ENCODE measurements around the gene OR1L6. TPM values are rescaled to one million over a fixed set of nuclear protein-coding genes. Genes with fewer than 3 reads are reported as not detected.

The OR1L6 gene
- total and polyA plus RNA-seq, 2 of the 13 experiments (the other 11 are each of a cell fraction or from before 2014, with no cell fraction given), result not detected

DNA sequence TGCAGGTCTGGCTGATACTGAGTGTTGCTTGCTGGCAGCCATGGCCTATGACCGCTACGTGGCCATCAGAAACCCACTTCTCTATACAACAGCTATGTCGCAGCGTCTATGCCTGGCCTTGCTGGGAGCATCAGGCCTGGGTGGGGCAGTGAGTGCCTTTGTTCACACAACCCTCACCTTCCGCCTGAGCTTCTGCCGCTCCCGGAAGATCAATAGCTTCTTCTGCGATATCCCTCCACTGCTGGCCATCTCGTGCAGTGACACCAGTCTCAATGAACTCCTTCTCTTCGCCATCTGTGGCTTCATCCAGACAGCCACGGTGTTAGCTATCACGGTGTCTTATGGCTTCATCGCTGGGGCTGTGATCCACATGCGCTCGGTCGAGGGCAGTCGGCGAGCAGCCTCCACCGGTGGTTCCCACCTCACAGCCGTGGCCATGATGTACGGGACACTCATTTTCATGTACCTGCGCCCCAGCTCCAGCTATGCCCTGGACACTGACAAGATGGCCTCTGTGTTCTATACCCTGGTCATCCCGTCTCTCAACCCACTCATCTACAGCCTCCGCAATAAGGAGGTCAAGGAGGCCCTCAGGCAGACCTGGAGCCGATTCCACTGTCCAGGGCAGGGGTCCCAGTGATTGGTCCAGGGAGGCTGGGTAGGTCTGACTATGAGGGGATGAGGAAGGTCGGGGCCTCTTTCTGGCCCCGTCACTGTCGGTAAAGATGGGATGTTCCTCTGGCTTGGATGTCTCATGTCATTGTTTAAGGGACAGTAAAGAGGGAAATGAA lies 47.3 kb downstream of the OR1L6 start:
- Histone ChIP-seq H2AFZ (ENCODE audit: low read length) (no peak overlapping the region), H4K20me1 (ENCODE audit: insufficient read depth, low read length) (no peaks in the 10 kb centered on the region), H3K27ac (ENCODE audit: extremely low read length, insufficient read depth, low read length) (no peak overlapping the region), H3K36me3 (replicated peaks in 1 of 2; ENCODE audit: control insufficient read depth in 1 of 2, insufficient read depth in 2 of 2, low read length in 2 of 2) (no peaks in the 10 kb centered on the region), H3K9ac (ENCODE audit: insufficient read depth, low read depth, low read length) (no peak overlapping the region), H3K27me3 (ENCODE audit: control insufficient read depth in 1 of 2, insufficient read depth in 2 of 2, low read length in 2 of 2) (no peaks in the 10 kb centered on the region), H3K9me3 (ENCODE audit: low read length) (no peaks in the 10 kb centered on the region), H3K4me3 (replicated peaks in 1 of 3; ENCODE audit: insufficient read depth in 1 of 3, low read depth in 2 of 3, low read length in 3 of 3) (no peak overlapping the region), H3K4me1 (ENCODE audit: insufficient read depth, low read length) (no peaks in the 10 kb centered on the region; the same call in 1 of the 2 replicates), H3K79me2 (ENCODE audit: insufficient read depth, low read length) (no peaks in the 10 kb centered on the region), H3K4me2 (ENCODE audit: low read depth, low read length) (no peak overlapping the region)
- POLR2A ChIA-PET, result no interaction called here
- DNase-seq (ENCODE audit: low spot score), result no peak
- CTCF ChIA-PET (ENCODE audit: low intra/inter-chr PET ratio, low total read pairs), result no interaction called here
- WGBS (ENCODE audit: low lambda C conversion rate), result 57% methylated on average over 28 of the region's 28 CpGs
- intact Hi-C loops (cut with micrococcal nuclease; ENCODE audit: unreplicated experiment) (no loop called here), in situ Hi-C loops (cut with HindIII; ENCODE audit: extremely low pct_ligation_motif_present, low pct_unique_long_range_greater_than_20kb) (no loop called here)
- no TSS peak for BruUV-seq (replicated peaks)
- no peak for FAIRE-seq
- ATAC-seq, result no peak
- TF ChIP-seq PBX3 (CRISPR knock-in tag; IDR thresholded peaks at IDR 0.05; ENCODE audit: borderline replicate concordance) (no peak), ETS1 (CRISPR knock-in tag; IDR thresholded peaks at IDR 0.05) (no peak), ZNF83 (CRISPR knock-in tag; IDR thresholded peaks at IDR 0.05; ENCODE audit: borderline replicate concordance) (no peak), GABPB1 (CRISPR knock-in tag; IDR thresholded peaks at IDR 0.05) (no peak), ZNF367 (CRISPR knock-in tag; IDR thresholded peaks at IDR 0.05; ENCODE audit: borderline replicate concordance) (no peak), ZFP36 (IDR thresholded peaks at IDR 0.05; ENCODE audit: borderline replicate concordance, low read depth, low read length, partially characterized antibody) (no peak), PTBP1 (IDR thresholded peaks at IDR 0.05; ENCODE audit: low read depth, low read length, poor library complexity, severe bottlenecking) (no peak), ZBTB2 (CRISPR knock-in tag; IDR thresholded peaks at IDR 0.05; ENCODE audit: low read depth) (no peak), YY1 (IDR thresholded peaks at IDR 0.05; ENCODE audit: insufficient read depth, insufficient replicate concordance, low read depth, low read length) (no peak), ADNP (CRISPR knock-in tag; IDR thresholded peaks at IDR 0.05) (no peak), ZNF660 (CRISPR knock-in tag; IDR thresholded peaks at IDR 0.05; ENCODE audit: borderline replicate concordance, low read depth) (no peak), STAG1 (CRISPR knock-in tag; IDR thresholded peaks at IDR 0.05) (no peak)
- TF ChIP-seq, protein P1, sequence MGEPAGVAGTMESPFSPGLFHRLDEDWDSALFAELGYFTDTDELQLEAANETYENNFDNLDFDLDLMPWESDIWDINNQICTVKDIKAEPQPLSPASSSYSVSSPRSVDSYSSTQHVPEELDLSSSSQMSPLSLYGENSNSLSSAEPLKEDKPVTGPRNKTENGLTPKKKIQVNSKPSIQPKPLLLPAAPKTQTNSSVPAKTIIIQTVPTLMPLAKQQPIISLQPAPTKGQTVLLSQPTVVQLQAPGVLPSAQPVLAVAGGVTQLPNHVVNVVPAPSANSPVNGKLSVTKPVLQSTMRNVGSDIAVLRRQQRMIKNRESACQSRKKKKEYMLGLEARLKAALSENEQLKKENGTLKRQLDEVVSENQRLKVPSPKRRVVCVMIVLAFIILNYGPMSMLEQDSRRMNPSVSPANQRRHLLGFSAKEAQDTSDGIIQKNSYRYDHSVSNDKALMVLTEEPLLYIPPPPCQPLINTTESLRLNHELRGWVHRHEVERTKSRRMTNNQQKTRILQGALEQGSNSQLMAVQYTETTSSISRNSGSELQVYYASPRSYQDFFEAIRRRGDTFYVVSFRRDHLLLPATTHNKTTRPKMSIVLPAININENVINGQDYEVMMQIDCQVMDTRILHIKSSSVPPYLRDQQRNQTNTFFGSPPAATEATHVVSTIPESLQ (CRISPR knock-in tag; conservative IDR thresholded peaks at IDR 0.05), result no peak
- TF ChIP-seq, protein P2, sequence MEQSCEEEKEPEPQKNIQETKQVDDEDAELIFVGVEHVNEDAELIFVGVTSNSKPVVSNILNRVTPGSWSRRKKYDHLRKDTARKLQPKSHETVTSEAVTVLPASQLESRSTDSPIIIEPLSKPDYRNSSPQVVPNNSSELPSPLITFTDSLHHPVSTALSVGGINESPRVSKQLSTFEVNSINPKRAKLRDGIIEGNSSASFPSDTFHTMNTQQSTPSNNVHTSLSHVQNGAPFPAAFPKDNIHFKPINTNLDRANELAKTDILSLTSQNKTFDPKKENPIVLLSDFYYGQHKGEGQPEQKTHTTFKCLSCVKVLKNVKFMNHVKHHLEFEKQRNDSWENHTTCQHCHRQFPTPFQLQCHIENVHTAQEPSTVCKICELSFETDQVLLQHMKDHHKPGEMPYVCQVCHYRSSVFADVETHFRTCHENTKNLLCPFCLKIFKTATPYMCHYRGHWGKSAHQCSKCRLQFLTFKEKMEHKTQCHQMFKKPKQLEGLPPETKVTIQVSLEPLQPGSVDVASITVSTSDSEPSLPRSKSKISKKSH (CRISPR knock-in tag; IDR thresholded peaks at IDR 0.05; ENCODE audit: borderline replicate concordance), result no peak

Data from HepG2 (cell line).